Coronary artery (tissue), 2 donors: ENCODE measurements around the gene CDK6.
"Not testable (repeated sequence)": the region's sequence is repeated elsewhere in the genome, so short reads cannot be mapped to it uniquely, and the experiment has no call there.

Experiments used
- DNase-seq: peaks from one replicate; pipeline ENCODE4 v3.0.0-alpha.2; 2017; ENCODE audit warnings: low spot score
- H3K27ac ChIP-seq, 2 donors: fragments of 200-600 bp; sonication (generic); one replicate each; pipeline ENCODE4 v1.5.1; 2016 to 2019
- H3K4me3 ChIP-seq: fragments of 200-600 bp; sonication (generic); 2 replicates; pipeline ENCODE4 v1.5.1; 2016; ENCODE audit warnings: mild to moderate bottlenecking, moderate library complexity
- CTCF ChIP-seq: fragments of 200-600 bp; sonication (generic); IDR thresholded peaks from one replicate; pipeline ENCODE4 v1.5.1; 2019; ENCODE audit warnings: antibody characterized with exemption

CDK6 gene

DNA sequence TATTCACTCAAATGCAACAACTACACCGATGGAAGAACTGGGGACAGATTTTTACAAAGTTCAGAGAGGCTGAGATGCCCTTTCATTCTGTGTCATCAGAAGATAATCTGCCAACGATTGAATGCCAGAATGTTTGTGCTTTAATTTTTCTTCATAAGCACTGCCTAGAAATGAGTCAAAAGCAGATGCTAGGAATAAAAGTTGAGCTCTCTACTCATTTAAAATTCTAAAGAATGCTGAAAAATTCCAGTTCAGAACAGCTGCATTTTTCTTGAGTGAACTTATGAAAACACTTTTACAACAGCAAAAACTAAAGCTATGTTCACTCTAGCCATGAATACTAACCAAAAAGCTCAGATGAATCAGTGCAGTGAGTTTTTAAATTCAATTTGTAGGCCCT is 223.9 kb downstream of the CDK6 start:
- no peak for TF ChIP-seq CTCF
- DNase-seq: no peak
- Histone ChIP-seq H3K4me3 (no peak overlapping the region), H3K27ac (no peak overlapping the region)

DNA sequence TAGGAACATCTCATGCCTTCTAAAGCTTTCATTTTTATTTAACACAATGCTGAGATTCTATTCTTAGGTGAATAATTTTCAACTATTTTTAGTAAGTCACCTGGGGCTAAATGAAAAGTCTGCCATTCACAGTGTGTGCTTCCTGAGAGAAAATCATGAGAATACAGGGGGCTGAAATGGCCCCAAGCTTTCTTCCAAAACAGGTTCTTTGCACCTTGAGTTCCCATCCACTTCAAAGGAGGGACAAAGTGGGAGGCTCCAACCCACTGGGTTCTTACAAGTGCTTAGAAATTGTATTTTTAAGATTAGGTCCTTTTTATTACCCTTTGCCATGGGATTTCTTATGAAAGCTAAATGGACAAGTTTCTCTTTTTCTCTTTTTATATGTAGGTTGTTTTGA is 224.6 kb downstream of the CDK6 start:
- Histone ChIP-seq H3K27ac (no peak overlapping the region), H3K4me3 (no peak overlapping the region)
- no peak for TF ChIP-seq CTCF
- DNase-seq: no peak

- DNase-seq: no peak
- H3K27ac ChIP-seq: no peak overlapping the region
- no peak overlapping the region for H3K4me3 ChIP-seq
- TF ChIP-seq CTCF: no peak
Measured at GRCh38 chr7:92609921-92610518, 226.4 kb downstream of the CDK6 start.

- no peak for DNase-seq
- H3K4me3 ChIP-seq: no peak overlapping the region
- no peak for TF ChIP-seq CTCF
- H3K27ac ChIP-seq: no peak overlapping the region
Measured at GRCh38 chr7:92608380-92609322, 227.7 kb downstream of the CDK6 start.

GRCh38 chr7:92606985-92607384 is 229.4 kb downstream of the CDK6 start:
- TF ChIP-seq CTCF: no peak
- DNase-seq: no peak
- Histone ChIP-seq H3K4me3 (no peak overlapping the region), H3K27ac (no peak overlapping the region)

- H3K4me3 ChIP-seq, H3K27ac ChIP-seq, DNase-seq: not testable (repeated sequence)
Measured at GRCh38 chr7:92604517-92604916, 231.9 kb downstream of the CDK6 start.

DNA sequence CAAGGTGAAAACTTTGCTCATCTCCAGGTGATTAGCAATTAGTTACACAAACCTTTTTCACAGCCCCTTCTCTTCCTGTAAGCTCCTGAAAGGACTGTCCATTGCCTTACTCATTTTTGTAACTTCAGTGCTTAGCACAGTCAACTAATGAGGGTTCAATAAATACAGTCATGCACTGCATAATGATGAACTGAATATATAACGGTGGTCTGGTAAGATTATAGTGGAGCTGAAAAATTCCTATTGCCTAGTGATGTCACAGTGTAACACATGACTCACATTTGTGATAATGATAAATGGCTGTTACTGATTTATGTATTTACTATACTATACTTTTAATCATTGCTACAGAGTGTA is 233.3 kb downstream of the CDK6 start:
- Histone ChIP-seq H3K4me3 (no peak overlapping the region), H3K27ac (no peak overlapping the region)
- DNase-seq: no peak
- TF ChIP-seq CTCF: no peak
